Neural crest cell (in vitro differentiated cells): ENCODE measurements around the gene TBC1D23. TPM values are rescaled to one million over a fixed set of nuclear protein-coding genes. Genes with fewer than 3 reads are reported as not detected.

Source experiments
- DNase-seq: peaks from one replicate; pipeline ENCODE4 v3.0.0; 2021; ENCODE audit warnings: low read depth, mixed read lengths, low spot score
- H3K27ac Mint-ChIP-seq: one replicate; pipeline ENCODE4 v1.8.0; 2021; ENCODE audit warnings: mild to moderate bottlenecking, mixed read lengths; ENCODE audit not compliant: unreplicated experiment
- H3K27me3 Mint-ChIP-seq: 2 replicates; pipeline ENCODE4 v1.8.0; 2021; ENCODE audit warnings: low read depth, mild to moderate bottlenecking, mixed read lengths
- H3K36me3 Mint-ChIP-seq: 2 replicates; pipeline ENCODE4 v1.8.0; 2021; ENCODE audit warnings: low read depth, mild to moderate bottlenecking, mixed read lengths
- H3K4me1 Mint-ChIP-seq: 2 replicates; pipeline ENCODE4 v1.8.0; 2021; ENCODE audit warnings: mixed read lengths
- H3K4me3 Mint-ChIP-seq: one replicate; pipeline ENCODE4 v1.8.0; 2021; ENCODE audit warnings: mild to moderate bottlenecking, mixed read lengths
- H3K9me3 Mint-ChIP-seq: 2 replicates; pipeline ENCODE4 v1.8.0; 2021; ENCODE audit warnings: mixed read lengths
- CTCF ChIP-seq: fragments of 200-600 bp; sonication (generic); conservative IDR thresholded peaks from 2 replicates; pipeline ENCODE4 v1.5.0; 2021; ENCODE audit warnings: antibody characterized with exemption, mild to moderate bottlenecking
- total RNA-seq: library from RNA; stranded (reverse); gene quantifications from 2 replicates; pipeline ENCODE4 v1.2.1, GENCODE V29; 2021

Gene TBC1D23
- total RNA-seq, 1 donor from 2014 or later = 23.3 TPM

- H3K9me3 Mint-ChIP-seq = peaks cover 3% of the 10 kb centered on the region
- H3K4me3 Mint-ChIP-seq = peak overlapping the region; percentile 29
- H3K27me3 Mint-ChIP-seq = no peaks in the 10 kb centered on the region
- DNase-seq = no peak
- TF ChIP-seq CTCF = no peak
- peaks cover 12% of the 10 kb centered on the region for H3K36me3 Mint-ChIP-seq
- peaks cover 6% of the 10 kb centered on the region for H3K4me1 Mint-ChIP-seq
- no peak overlapping the region for H3K27ac Mint-ChIP-seq
These were observed 69.2 kb downstream of the TBC1D23 start for GRCh38 chr3:100329800-100330489.

GRCh38 chr3:100330651-100331050, 69.9 kb downstream of the TBC1D23 start:
- H3K4me3 Mint-ChIP-seq = no peak overlapping the region
- DNase-seq = no peak
- TF ChIP-seq CTCF = no peak
- no peak overlapping the region for H3K27ac Mint-ChIP-seq
- peaks cover 12% of the 10 kb centered on the region for H3K36me3 Mint-ChIP-seq
- H3K27me3 Mint-ChIP-seq = no peaks in the 10 kb centered on the region
- peaks cover 3% of the 10 kb centered on the region for H3K9me3 Mint-ChIP-seq
- peaks cover 13% of the 10 kb centered on the region for H3K4me1 Mint-ChIP-seq

- no peak for TF ChIP-seq CTCF
- H3K9me3 Mint-ChIP-seq = peaks cover 3% of the 10 kb centered on the region
- H3K4me3 Mint-ChIP-seq = no peak overlapping the region
- H3K4me1 Mint-ChIP-seq = peaks cover 19% of the 10 kb centered on the region
- no peaks in the 10 kb centered on the region for H3K27me3 Mint-ChIP-seq
- H3K36me3 Mint-ChIP-seq = peaks cover 11% of the 10 kb centered on the region
- DNase-seq = no peak
- H3K27ac Mint-ChIP-seq = no peak overlapping the region
These were observed 70.9 kb downstream of the TBC1D23 start for GRCh38 chr3:100331660-100332059.

- Mint-ChIP-seq H3K9me3 (no peaks in the 10 kb centered on the region), H3K36me3 (no peaks in the 10 kb centered on the region), H3K4me3 (no peak overlapping the region), H3K27ac (no peak overlapping the region), H3K27me3 (no peaks in the 10 kb centered on the region), H3K4me1 (peaks cover 19% of the 10 kb centered on the region)
- TF ChIP-seq CTCF = no peak
- no peak for DNase-seq
These were observed 72.3 kb downstream of the TBC1D23 start for GRCh38 chr3:100333051-100333450.

- no peak for TF ChIP-seq CTCF
- Mint-ChIP-seq H3K9me3 (no peaks in the 10 kb centered on the region), H3K27me3 (no peaks in the 10 kb centered on the region), H3K36me3 (no peaks in the 10 kb centered on the region), H3K4me1 (peaks cover 19% of the 10 kb centered on the region), H3K4me3 (peak overlapping the region; percentile 87), H3K27ac (peak overlapping the region; percentile 22)
- DNase-seq = no peak
These were observed 73.2 kb downstream of the TBC1D23 start for GRCh38 chr3:100333970-100334487.
